GM21447 (cell line): ENCODE results near the gene DAB1.

Experiments
- ATAC-seq: cut with Tn5 transposase; IDR thresholded peaks from one replicate; pipeline ENCODE4 v1.9.1; 2021; ENCODE audit not compliant: unreplicated experiment

The DAB1 gene

DNA sequence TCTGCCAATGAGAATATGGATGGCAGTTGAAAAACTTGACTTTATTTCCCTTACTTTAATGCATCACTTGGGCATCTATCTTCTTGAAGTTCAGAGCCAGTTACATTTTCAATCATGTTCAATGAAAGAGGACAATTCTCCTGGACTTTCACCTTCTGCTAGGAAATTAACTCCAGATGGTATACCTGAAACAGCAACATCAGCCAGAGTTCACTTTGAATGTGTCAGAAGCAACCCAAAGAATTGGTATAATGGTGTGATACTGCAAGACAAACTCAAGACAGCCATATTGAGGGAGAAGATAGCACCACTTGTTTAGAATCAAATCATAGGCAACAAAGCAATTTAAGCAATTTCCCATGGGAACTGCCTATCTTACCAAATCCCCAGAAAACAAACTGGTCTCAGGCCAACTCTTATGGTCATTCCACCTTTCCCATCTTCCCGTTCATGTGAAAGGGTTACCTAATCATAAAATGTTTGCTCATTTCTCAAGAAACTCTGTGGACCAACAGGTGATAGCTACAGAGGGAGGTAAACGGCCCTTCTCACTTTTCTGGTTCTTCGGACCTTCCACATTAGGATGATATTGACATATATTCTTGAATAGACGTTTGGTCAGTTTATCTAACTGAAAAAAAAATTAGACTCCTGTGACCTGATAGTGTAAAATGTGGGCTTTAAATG lies 428.3 kb downstream of the DAB1 start:
- ATAC-seq = no peak

DNA sequence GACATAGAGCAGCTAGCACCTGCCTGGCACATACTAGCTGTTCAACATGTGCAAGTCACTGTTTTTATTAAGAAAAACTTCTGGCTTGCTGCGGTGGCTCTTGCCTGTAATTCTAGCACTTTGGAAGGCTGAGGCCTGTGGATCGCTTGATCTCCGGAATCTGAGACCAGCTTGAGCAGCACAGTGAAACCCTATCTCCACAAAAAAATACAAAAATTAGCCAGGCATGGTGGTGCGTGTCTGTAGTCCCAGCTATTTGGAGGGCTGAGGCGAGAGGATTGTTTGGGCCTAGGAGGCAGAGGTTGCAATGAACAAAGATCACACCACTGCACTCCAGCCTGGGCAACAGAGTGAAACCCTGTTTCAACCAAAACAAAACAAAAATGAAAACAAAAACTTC lies 430.4 kb downstream of the DAB1 start:
- no peak for ATAC-seq

DNA sequence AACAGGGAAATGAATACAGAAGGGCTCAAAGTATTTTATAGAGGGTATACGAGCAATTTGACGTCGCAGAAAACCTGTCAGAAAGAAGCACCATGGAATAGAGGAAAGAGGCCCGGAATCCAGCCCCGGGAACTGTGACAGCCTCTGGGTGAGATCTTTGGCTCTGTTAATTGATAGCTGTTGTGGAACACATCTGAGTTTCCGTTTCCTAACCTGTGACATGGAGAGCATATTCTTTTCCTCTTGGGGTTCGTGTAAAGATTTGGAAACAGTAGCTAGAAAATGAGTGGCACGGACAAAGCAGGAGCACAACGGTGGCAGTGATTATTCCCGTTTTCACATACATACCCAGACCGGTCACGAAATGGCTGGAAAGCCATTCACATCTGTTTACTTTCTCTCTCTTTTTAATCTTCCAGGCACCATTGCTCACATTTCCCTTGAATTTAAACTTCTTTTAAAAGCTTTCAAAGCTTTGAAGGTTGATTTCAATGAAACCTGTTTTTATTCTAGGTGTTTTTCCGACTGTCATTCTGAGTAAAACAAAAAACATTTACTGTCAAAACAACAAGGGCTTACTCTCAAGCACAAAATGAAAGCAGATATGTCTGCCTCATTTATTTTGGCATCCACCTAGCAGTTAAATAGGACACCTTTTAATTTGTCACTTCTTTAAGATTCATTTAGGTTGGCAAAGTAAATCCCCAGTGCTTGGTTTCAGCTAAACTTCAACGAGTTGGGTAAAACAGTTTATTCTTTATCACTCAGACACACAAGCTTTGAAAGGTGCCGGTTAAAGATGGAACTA lies 431.3 kb downstream of the DAB1 start:
- no peak for ATAC-seq

DNA sequence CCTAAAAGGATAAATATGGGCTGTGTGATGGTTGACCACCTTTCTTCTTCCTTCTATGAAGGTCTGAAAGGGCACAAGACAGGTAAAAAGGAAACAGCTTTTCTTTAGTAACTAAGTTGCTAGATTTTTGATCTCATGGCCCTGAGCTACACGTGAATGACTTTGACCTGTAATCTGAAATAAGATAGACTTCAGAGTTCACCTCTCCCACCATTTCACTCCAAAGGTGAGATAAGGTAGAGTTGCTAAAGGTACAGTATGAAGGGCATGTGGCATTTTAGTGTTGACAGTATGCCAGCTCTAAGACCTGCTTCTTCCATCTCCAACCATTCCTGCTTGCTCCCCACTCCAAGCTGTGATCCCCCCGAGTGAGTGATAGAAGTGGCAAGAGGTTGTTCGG lies 432.3 kb downstream of the DAB1 start:
- no peak for ATAC-seq

DNA sequence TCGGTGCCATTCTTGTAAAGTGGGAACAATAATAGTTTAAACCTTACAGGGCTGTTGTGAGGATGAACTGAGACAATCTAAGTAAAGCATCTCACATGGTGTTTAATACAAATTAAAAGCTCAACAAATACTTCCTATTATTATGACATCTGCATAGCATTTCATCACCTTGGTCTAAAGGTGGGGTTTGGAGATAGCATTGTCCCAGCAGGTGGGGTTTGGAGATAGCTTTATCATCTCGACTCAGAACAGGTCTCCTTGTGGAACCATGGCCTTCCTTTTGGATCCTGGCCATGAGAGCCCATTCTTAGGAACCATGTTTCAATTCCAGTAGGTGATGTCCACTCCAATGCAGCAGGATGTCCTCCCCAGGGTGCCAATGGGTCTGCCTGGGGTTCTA lies 437.5 kb downstream of the DAB1 start:
- no peak for ATAC-seq

DNA sequence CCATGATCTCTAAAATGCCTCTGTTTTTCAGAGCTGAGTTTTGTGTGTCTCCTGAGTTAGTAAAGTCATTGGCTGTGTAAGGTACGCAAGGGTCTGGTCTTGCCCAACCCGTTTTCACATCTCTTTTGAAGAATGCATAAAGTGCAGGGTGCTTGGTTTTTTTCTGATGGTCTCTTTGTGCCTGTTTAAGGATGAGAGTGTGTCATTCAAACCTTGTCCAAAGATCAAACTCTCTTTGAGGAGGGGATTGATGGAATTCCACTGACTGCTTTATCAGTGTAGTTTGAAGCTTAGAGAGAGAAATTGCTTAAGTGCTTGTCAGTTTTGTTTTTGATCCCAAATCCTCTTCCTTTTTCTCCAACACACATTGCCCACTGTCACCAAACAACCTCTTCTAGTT lies 438.0 kb downstream of the DAB1 start:
- no peak for ATAC-seq

DNA sequence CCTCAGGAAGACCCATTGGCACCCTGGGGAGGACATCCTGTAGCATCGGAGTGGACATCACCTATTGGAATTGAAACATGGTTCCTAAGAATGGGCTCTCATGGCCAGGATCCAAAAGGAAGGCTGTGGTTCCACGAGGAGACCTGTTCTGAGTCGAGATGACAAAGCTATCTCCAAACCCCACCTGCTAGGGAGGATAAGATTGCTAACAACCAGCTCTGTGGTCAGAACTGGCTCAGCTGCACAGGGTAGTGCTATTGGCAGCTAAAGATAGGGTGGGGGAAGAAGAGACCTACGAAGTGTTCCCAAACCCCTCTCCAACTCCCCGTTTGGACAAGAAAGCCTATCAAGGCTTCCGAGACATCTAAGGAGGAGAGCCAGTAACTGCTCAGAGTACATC lies 440.4 kb downstream of the DAB1 start:
- ATAC-seq = no peak

DNA sequence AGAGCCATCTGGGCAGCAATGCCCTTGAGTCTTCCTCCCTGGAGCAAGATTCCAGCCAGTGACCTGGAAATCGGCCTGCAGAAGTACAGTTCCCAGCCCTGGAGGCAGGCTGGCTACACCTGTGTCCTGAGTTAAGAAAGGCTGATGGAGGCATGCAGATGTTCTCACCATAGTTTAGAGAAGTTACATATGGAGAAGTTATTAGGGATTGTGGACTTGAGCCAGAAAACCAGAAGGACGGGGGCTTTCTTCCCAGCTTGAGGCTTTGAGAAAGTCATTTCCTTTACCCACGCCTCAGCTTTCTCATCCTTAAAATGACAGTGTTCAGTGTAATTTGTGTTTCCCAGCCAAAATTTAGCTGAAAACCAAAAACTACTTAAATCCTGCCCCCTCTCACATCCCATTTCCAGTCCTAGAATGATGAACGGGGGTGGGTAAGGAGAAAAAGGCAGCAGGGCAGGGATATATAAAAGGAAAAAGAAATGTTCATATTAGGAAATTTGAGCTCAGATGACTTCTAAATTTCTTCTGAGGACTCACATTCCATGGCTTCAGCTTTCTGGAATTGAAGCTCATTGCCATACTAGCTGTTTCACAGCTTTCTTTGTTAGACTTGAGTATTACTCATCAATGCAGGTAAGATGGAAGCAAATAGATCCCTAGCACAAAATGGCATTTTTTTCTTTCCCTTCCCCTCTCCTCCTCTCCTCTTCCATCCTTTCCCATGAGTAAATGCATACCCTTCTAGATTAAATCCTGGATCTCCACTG lies 443.7 kb downstream of the DAB1 start:
- no peak for ATAC-seq

DNA sequence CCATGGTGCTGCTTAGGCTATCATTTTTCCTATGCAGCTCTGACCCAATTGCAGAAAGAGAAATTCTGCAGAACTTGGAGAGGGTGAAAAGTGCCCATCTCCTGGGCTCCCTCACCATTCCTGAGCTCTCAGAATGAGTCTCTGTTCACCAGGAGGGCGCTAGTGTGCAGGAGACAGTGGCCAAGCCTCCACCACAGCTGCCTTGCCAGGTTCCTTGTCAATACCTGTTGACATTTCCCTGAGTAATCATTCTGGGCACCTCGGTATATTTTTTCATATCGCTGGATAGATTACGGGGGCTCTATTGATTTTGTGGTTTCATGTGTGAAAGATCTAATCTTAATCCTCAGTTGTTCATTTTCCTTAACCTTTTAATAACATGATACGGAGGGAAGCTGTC lies 445.0 kb downstream of the DAB1 start:
- ATAC-seq = no peak

DNA sequence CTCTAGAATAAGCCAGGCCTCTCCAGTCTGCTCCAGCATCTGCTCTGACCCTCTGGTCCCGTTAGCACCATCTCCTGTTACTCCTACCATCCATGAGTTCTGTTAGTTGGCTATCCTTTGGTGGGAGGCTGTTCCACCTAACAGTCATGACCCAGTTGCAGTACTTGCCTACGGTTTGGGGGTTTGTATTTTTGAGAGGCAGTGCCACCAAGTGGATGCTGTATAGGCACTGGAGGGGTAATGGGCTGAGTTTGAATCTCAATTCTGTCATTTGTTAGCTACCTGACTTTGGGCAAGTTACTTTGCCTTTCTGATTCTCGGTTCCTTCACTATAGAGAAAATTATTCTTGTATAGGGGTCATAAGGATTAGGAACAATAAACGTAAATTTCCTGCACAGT lies 445.9 kb downstream of the DAB1 start:
- ATAC-seq = no peak

DNA sequence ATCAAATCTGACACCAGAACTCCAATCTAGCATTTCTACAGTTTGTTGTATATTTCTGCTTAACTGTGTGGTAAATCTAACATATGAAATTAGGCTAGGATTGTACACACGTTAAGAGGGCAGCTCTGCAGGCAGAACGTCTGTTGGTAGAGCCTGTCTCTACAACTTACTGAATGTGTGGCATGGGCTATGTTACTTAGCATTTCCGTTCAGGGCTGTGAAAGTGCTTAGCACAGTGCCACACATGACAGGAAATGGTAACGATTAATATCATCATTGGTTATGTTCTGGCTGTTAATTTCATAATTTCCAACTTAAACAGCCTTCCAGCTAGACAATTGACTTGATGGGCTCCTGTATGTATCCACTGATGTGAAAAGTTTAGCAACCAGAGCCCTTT lies 448.4 kb downstream of the DAB1 start:
- no peak for ATAC-seq

DNA sequence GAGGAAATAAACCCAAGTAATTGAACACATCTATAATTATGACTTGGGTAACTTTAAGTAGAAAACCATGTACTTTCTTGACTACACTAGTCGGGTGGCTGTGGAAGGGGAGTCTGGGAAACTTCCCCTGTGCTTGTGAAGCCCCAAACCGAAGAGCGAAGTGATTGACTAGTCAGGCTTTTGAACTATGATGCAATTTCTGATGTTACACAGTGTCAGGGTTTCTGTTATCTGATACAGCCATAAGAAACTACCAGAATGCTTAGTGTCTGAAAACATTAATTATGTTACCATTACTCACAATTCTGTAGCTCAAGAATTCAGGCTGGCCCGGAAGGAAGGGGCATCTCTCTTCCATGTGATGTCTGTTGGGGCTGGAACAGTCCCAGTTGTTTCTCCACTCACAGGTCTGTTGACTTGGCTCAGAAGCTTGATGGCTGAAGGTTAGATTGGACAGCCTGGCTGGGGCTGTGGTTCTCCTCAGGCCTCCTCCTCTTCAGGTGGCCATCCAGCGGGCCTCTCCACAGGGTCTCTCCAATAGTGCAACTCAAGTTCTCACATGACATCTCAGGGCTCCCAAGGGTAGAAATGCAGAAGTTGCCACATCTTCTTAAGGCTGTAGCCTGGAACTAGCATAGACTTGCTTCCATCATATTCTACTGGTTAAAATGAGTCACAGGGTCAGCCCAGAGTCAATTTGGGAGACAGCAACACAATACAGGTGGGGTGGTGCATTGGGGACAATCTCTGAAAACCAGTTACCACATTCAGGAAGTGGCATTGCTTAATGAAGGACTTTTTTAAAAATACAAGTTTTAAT lies 449.7 kb downstream of the DAB1 start:
- ATAC-seq = no peak

DNA sequence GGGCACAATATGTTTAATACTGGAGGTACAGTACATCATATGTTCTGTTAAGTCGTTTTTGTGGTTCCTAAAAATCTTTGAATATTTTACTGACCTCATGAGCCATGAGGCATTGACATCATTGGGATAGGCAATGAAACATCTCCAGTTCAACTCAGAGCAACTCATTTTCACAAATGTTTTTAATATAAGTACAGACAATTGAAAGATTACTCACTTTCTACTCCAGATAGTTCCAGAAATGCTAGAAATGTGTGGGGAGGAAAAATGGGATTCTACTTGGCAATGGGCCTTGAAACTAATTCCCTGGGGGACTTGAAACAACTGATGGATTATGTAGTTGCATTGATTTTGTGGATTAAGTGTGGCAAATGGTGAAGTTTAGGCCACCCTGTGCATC lies 450.9 kb downstream of the DAB1 start:
- ATAC-seq = no peak

DNA sequence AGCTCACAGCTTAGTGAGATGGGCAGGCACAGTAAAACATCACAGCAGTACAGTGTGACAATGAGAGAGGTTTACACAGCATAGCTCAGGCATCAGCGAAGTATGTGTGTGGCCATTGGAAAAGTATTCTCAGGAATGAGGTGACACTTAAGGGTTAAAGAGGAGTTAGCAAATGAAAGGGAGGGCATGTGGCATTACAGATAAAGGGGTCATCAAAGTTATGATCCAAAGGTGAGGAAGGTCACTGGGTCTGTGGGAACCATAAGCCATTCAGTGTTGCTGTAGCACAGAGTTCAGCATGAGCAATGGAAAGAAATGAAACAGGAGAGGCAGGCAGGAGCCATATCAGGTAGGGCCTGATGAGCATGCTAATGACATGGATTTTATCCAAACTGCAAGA lies 453.6 kb downstream of the DAB1 start:
- ATAC-seq = no peak

DNA sequence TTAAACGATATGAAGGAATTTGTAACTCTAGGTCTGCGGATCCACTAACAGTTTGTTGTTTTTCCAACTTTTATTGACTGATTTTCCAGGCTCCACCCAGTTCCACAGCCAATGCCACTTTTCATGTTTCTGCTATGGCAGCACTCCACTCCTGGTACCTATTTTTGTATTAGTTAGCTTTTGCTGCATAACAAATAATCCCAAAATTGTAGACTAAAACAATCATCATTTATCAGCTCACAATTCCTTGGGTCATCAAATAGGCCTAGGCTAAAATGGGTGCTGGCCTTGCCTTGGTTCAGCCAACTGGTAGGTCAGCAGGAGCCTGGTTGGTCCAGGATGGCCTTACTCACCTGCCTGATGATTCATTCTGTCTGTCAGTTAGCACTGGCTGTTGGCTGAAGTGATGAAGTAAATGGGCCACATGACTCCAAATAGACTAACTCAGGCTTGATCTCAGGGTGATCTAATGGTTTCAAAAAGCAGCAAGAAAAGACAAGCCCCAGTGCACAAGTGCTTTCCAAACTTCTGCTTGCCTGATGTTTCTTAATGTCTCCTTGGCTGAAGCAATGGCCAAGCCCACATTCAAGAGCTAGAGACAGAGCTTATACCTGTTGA lies 454.9 kb downstream of the DAB1 start:
- ATAC-seq = no peak

DNA sequence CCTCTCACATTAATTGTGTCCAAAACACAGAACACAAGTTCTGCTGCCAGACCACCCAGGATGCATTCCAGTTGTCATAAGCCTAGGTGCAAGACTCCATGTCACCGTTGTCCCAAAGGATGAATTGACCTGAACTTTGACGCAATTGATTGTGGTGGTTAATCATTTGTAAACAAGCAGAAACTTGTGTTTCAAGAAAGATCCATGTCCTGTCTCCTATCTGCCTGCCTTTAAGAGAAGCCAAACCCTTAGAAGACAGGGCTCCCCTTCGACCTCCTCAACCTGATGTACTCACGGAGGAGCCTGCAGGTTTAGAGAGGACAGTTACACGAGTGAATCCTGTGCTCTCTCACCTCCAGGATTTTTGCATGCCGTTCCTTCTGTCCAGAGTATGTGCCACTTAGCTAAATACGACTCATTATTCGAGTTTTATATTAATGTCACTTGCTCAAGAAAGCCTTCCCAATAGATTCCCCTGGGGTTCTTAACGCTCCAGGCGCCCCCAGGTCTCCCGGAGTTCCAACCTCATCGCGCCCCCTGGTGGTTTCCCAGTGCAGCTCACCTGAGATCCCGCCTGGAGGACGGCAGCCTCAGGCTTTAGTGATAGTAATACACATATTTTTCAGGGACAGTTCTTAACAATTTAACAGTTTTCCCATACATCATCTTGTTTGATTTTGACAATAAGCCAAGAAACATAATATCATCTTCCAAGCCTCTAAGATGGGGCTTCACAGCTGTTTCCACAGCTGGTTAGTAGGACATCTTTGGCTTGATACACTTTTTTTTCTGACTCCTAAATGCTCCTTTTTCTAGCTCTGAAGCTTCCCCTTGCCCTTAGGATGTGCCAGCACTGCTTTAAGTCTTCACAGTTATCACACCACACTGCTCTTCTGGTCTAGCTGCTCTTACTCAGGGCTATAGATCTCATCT lies 455.7 kb downstream of the DAB1 start:
- no peak for ATAC-seq

DNA sequence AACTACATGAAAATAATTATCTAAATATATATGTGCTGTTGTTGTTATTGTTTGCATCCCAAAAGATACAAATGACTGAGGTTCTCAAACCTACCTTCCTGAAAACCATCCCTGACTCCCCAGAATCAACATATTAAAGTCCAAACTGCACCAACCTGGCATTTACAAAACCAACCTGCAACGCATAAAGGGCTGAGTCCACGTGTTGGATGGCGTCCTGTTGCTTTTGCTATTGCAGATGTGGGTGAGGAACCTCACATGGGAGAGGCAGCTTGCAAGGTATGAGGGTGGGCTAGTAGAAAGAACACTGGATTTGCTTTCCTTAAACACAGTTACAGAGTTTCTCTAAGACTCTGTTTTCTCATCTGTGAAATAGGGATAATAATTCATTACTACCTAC lies 456.5 kb downstream of the DAB1 start:
- no peak for ATAC-seq

DNA sequence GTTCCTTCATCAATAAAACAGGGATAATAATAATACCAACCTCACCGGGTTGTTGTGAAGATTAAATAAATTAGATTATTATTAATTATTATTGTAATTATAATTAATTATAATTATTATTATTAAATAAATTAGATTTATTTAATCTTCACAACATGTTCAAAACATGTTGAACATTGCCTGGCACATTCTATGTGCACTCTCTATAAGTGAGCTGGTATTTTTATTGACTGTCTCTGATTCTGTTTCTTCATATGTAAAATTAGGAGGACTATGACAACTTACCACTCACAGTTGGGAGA lies 457.2 kb downstream of the DAB1 start:
- ATAC-seq = no peak

DNA sequence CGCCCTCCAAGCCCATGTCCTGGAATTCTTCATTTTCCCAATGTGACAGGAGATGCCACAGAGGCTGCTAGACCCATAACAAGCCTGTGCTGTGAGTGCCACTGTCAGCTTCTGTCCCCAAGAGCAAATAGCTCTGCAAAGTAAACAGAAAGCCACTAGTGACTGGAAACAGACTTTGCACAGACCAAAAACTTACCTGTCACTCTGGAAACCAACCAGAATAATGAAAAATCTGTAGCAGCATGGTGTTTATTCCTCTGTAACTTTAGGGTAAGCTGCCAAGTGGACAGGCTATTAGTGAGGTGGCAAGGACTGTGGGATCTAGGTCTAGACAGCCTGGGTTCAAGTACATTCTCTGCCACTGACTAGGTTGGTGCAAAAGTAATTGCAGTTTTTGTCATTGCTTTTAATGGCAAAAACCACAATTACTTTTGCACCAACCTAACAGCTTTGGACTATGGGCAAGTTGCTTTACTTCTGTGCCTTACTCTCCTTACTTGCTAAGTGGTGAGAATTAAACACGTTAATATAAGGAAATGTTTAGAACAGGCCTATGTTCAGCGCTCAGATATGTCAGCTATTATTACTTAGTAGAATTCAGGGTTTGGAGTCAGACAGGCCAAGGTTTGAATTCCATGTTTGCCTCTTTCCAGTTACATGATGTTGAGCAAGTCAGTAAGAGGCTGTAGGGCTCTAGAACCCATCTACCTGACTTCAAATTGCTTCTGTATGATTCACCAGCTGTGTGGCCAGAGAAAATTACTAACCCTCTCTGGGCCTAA lies 457.8 kb downstream of the DAB1 start, which contains the start of gene C8B:
Gene C8B, minus strand, starts transcription at position 100 of the 782 bp plus-strand sequence. Its CDS starts 67 bp downstream, at position 33.
- no peak for ATAC-seq
